SK-N-SH (cell line): ENCODE results near the gene DRC3. TPM values are rescaled to one million over a fixed set of nuclear protein-coding genes. Genes with fewer than 3 reads are reported as not detected.

ENCODE experiments used
- CTCF ChIA-PET: fragments of 300-600, 350-600 bp; formaldehyde crosslinking; extraction: SDS; loops from one replicate; lab custom pipeline; 2021; lab: Yijun Ruan, JAX
- POLR2A ChIA-PET: fragments of 350-600 bp; sonication (Branson Sonifier 250); formaldehyde crosslinking; extraction: SDS; loops from one replicate; lab custom pipeline; 2020; ENCODE audit warnings: antibody characterized with exemption, inconsistent platforms; lab: Yijun Ruan, JAX
- DNase-seq: peaks from one replicate; pipeline ENCODE4 v3.0.0; 2012
- H2AFZ ChIP-seq: fragments of 200-600 bp; sonication (generic); 2 replicates; pipeline ENCODE4 v1.8.1; 2016; ENCODE audit warnings: antibody characterized with exemption, mild to moderate bottlenecking, low read depth
- H3F3A ChIP-seq: fragments of 200-600 bp; sonication (generic); replicated peaks from 2 replicates; pipeline ENCODE3; 2016; ENCODE audit warnings: antibody characterized with exemption, mild to moderate bottlenecking; ENCODE audit not compliant: insufficient read depth
- H3K27ac ChIP-seq, 2 experiments: fragments of 200-500 bp in 1 of 2; fragments of 200-600 bp in 1 of 2; sonication (Bioruptor generic) in 1 of 2; sonication (generic), shearing (Covaris generic) in 1 of 2; 2 replicates each; pipeline versions ENCODE4 v1.5.1 to v1.6.1; 2014 to 2016; ENCODE audit warnings: low read depth in 2 of 2, inconsistent platforms in 1 of 2, low read length in 1 of 2, mild to moderate bottlenecking in 1 of 2, mixed read lengths in 1 of 2
- H3K27me3 ChIP-seq: fragments of 200-600 bp; sonication (generic), shearing (Covaris generic); 2 replicates; pipeline ENCODE4 v1.6.1; 2016; ENCODE audit warnings: mixed run types; ENCODE audit not compliant: insufficient read depth
- H3K36me3 ChIP-seq, 2 experiments: fragments of 200-500 bp in 1 of 2; fragments of 200-600 bp in 1 of 2; sonication (Bioruptor generic) in 1 of 2; sonication (generic) in 1 of 2; replicated peaks in 1 of 2; 2 replicates each; pipeline versions ENCODE3 to v1.5.1; 2014 to 2016; ENCODE audit warnings: low read length in 1 of 2, mild to moderate bottlenecking in 1 of 2; ENCODE audit not compliant: insufficient read depth in 2 of 2, control insufficient read depth in 1 of 2
- H3K4me1 ChIP-seq, 2 experiments: fragments of 200-500 bp in 1 of 2; fragments of 200-600 bp in 1 of 2; sonication (Bioruptor generic) in 1 of 2; sonication (generic), shearing (Covaris generic) in 1 of 2; 2 replicates each; pipeline versions ENCODE4 v1.5.1 to v1.6.1; 2014 to 2016; ENCODE audit warnings: low read depth in 1 of 2, low read length in 1 of 2, mixed run types in 1 of 2; ENCODE audit not compliant: insufficient read depth in 2 of 2, control insufficient read depth in 1 of 2
- H3K4me2 ChIP-seq: fragments of 200-600 bp; sonication (generic), shearing (Covaris generic); 2 replicates; pipeline ENCODE4 v1.6.1; 2017; ENCODE audit warnings: mixed run types
- H3K4me3 ChIP-seq, 2 experiments: fragments of 200-500 bp in 1 of 2; fragments of 200-600 bp in 1 of 2; sonication (Bioruptor generic) in 1 of 2; sonication (generic), shearing (Covaris generic) in 1 of 2; 2 replicates each; pipeline versions ENCODE4 v1.5.1 to v1.8.1; 2014 to 2016; ENCODE audit warnings: low read depth in 2 of 2, inconsistent platforms in 1 of 2, low read length in 1 of 2, mild to moderate bottlenecking in 1 of 2, mixed read lengths in 1 of 2, moderate library complexity in 1 of 2
- H3K79me2 ChIP-seq: fragments of 200-600 bp; sonication (generic); 2 replicates; pipeline ENCODE4 v1.8.1; 2017; ENCODE audit warnings: mild to moderate bottlenecking; ENCODE audit not compliant: insufficient read depth
- H3K9ac ChIP-seq: fragments of 200-600 bp; sonication (generic); 2 replicates; pipeline ENCODE4 v1.6.1; 2017; ENCODE audit warnings: mixed run types
- H3K9me2 ChIP-seq: fragments of 200-600 bp; sonication (generic); 2 replicates; pipeline ENCODE4 v1.6.1; 2017; ENCODE audit warnings: mixed run types
- H3K9me3 ChIP-seq: fragments of 200-600 bp; sonication (generic); 2 replicates; pipeline ENCODE4 v1.6.1; 2017; ENCODE audit warnings: mixed run types, mild to moderate bottlenecking, moderate library complexity
- H4K20me1 ChIP-seq: fragments of 200-600 bp; sonication (generic); 2 replicates; pipeline ENCODE4 v1.6.1; 2017; ENCODE audit warnings: mild to moderate bottlenecking, mixed run types; ENCODE audit not compliant: insufficient read depth
- ELF1 ChIP-seq: IDR thresholded peaks from 2 replicates; pipeline ENCODE4 v1.4.0; 2012
- EP300 ChIP-seq, 2 experiments: IDR thresholded peaks; 2 replicates each; pipeline versions ENCODE4 v1.4.0 to v1.6.1; 2012; ENCODE audit warnings: borderline replicate concordance in 1 of 2, low read depth in 1 of 2, low read length in 1 of 2
- EZH2phosphoT487 ChIP-seq: fragments of 200-600 bp; sonication (generic); IDR thresholded peaks from 2 replicates; pipeline ENCODE4 v1.6.1; 2017; ENCODE audit warnings: low read depth, mixed run types, mild to moderate bottlenecking, antibody characterized with exemption, moderate library complexity, borderline replicate concordance
- FOSL2 ChIP-seq: IDR thresholded peaks from 2 replicates; pipeline ENCODE4 v1.4.0; 2012; ENCODE audit warnings: low read depth, mild to moderate bottlenecking, moderate library complexity, borderline replicate concordance
- FOXJ3 ChIP-seq: sonication (generic); formaldehyde crosslinking; IDR thresholded peaks from 2 replicates; pipeline ENCODE4 v1.5.1; 2020; ENCODE audit warnings: mild to moderate bottlenecking, missing genetic modification reagents
- FOXM1 ChIP-seq: IDR thresholded peaks from 2 replicates; pipeline ENCODE4 v1.4.0; 2012; ENCODE audit warnings: low read depth, mild to moderate bottlenecking
- GABPA ChIP-seq: IDR thresholded peaks from 2 replicates; pipeline ENCODE4 v1.4.0; 2012; ENCODE audit warnings: low read depth, mild to moderate bottlenecking
- GATA2 ChIP-seq: sonication (generic); formaldehyde crosslinking; IDR thresholded peaks from 2 replicates; pipeline ENCODE4 v1.5.0; 2020; ENCODE audit warnings: mild to moderate bottlenecking, missing genetic modification reagents
- IRF3 ChIP-seq: fragments of 150-350 bp; IDR thresholded peaks from 2 replicates; pipeline ENCODE4 v1.6.1; 2016; ENCODE audit warnings: mild to moderate bottlenecking, low read depth, low read length
- MAX ChIP-seq: IDR thresholded peaks from 2 replicates; pipeline ENCODE4 v1.4.0; 2012; ENCODE audit warnings: low read depth
- MEF2A ChIP-seq: IDR thresholded peaks from 2 replicates; pipeline ENCODE4 v1.4.0; 2012; ENCODE audit warnings: low read depth, borderline replicate concordance
- MXI1 ChIP-seq: IDR thresholded peaks from 2 replicates; pipeline ENCODE4 v1.6.1; 2012; ENCODE audit warnings: mild to moderate bottlenecking, low read depth, low read length, improper control_type of control experiment
- NFIC ChIP-seq: IDR thresholded peaks from 2 replicates; pipeline ENCODE4 v1.4.0; 2012; ENCODE audit warnings: borderline replicate concordance
- POLR2AphosphoS5 ChIP-seq: IDR thresholded peaks from 2 replicates; pipeline ENCODE4 v1.6.1; 2012; ENCODE audit warnings: low read depth, low read length
- RAD21 ChIP-seq: IDR thresholded peaks from 2 replicates; pipeline ENCODE4 v1.6.1; 2012; ENCODE audit warnings: mild to moderate bottlenecking, low read length
- RCOR1 ChIP-seq: fragments of 150-350 bp; IDR thresholded peaks from 2 replicates; pipeline ENCODE4 v1.6.1; 2017; ENCODE audit warnings: antibody characterized with exemption, low read length
- RFX5 ChIP-seq: IDR thresholded peaks from 2 replicates; pipeline ENCODE4 v1.6.1; 2012; ENCODE audit warnings: mild to moderate bottlenecking, improper control_type of control experiment, low read length
- RXRA ChIP-seq: IDR thresholded peaks from 2 replicates; pipeline ENCODE4 v1.4.0; 2012; ENCODE audit warnings: low read depth, mild to moderate bottlenecking, borderline replicate concordance
- SIN3A ChIP-seq: IDR thresholded peaks from 2 replicates; pipeline ENCODE4 v1.6.1; 2012; ENCODE audit warnings: low read depth, mild to moderate bottlenecking, low read length, moderate library complexity, borderline replicate concordance
- SMC3 ChIP-seq: IDR thresholded peaks from 2 replicates; pipeline ENCODE4 v1.6.1; 2012; ENCODE audit warnings: low read depth, low read length, improper control_type of control experiment
- TAF1 ChIP-seq: IDR thresholded peaks from 2 replicates; pipeline ENCODE4 v1.6.1; 2012; ENCODE audit warnings: low read depth, mild to moderate bottlenecking, low read length, moderate library complexity, borderline replicate concordance
- USF2 ChIP-seq: fragments of 150-350 bp; IDR thresholded peaks from 2 replicates; pipeline ENCODE4 v1.6.1; 2017; ENCODE audit warnings: antibody characterized with exemption, low read length, low read depth, borderline replicate concordance
- YY1 ChIP-seq: IDR thresholded peaks from 2 replicates; pipeline ENCODE4 v1.4.0; 2012; ENCODE audit warnings: low read depth, mild to moderate bottlenecking
- ZBTB33 ChIP-seq: IDR thresholded peaks from 2 replicates; pipeline ENCODE4 v1.4.0; 2012; ENCODE audit warnings: low read depth, borderline replicate concordance
- WGBS: methylation state at CpG from one replicate; pipeline ENCODE4 v1.1.6; 2017; ENCODE audit warnings: low lambda C conversion rate; 5-methylcytosine and 5-hydroxymethylcytosine counted together
- polyA plus RNA-seq, 3 experiments: library from polyadenylated mRNA; depleted of rRNA; stranded (reverse); fragments of >200 nt; gene quantifications; 2 replicates each; pipeline ENCODE4 v1.2.3, GENCODE V29; 2012
- TF ChIP-seq, protein P1 (sequence below): IDR thresholded peaks from 2 replicates; pipeline ENCODE4 v1.4.0; 2012; ENCODE audit warnings: low read depth, borderline replicate concordance
- TF ChIP-seq, protein P2 (sequence below): IDR thresholded peaks from 2 replicates; pipeline ENCODE4; 2012

The DRC3 gene
- polyA plus RNA-seq (2012; rRNA removed) = 3.6 and 5.5 TPM in 2 replicates
- polyA plus RNA-seq (2012; cell fraction: cytosol; rRNA removed) = 1.9 and 2.3 TPM in 2 replicates
- 19.0 and 26.4 TPM in 2 replicates for polyA plus RNA-seq (2012; cell fraction: nucleus; rRNA removed)

- peaks cover 0 to 15% of the 10 kb centered on the region in 2 experiments; a peak in 2 of 4 replicates for H3K4me1 ChIP-seq
- WGBS = under 1% methylated on average over 45 of the region's 59 CpGs
- H3K9me2 ChIP-seq = no peaks in the 10 kb centered on the region
- ChIA-PET POLR2A (interaction anchor here (0.7 to 1.0 kb wide), 2 partner anchors 29 to 54 kb away, joined by 3 to 4 read pairs; no protein-coding TSS in a partner anchor), CTCF (interaction anchor here (0.7 to 2.6 kb wide), 5 partner anchors 13 to 63 kb away, joined by 3 to 8 read pairs (median 4); no protein-coding TSS in a partner anchor)
- peaks cover 8% of the 10 kb centered on the region for H4K20me1 ChIP-seq
- H3K4me3 ChIP-seq = peak within 1 kb of the TSS; percentile 74 to 80
- H3K9me3 ChIP-seq = no peaks in the 10 kb centered on the region
- peak within 1 kb of the TSS; percentile 34 to 74; a peak in 3 of 4 replicates for H3K27ac ChIP-seq
- no peaks in the 10 kb centered on the region for H3F3A ChIP-seq
- H3K4me2 ChIP-seq = peak within 1 kb of the TSS; percentile 89
- peak within 1 kb of the TSS; percentile 82 for H2AFZ ChIP-seq
- peak within 1 kb of the TSS; percentile 76 for H3K9ac ChIP-seq
- no peaks in the 10 kb centered on the region for H3K36me3 ChIP-seq
- no peaks in the 10 kb centered on the region for H3K27me3 ChIP-seq
- H3K79me2 ChIP-seq = peaks cover 49% of the 10 kb centered on the region
- peak; percentile 98 for DNase-seq
- no peak for TF ChIP-seq RXRA
- no peak for TF ChIP-seq EZH2phosphoT487
- TF ChIP-seq RAD21 = no peak
- no peak for TF ChIP-seq GATA2 (CRISPR knock-in tag)
- TF ChIP-seq NFIC = no peak
- no peak for TF ChIP-seq FOXM1
- TF ChIP-seq SMC3 = 0 out of 2 replicates have a peak, but pooled peaks have one; percentile 8
- peak; percentile 32; the same call in 1 of the 2 replicates for TF ChIP-seq RCOR1
- peak; percentile 94 for TF ChIP-seq SIN3A
- peak; percentile 80 for TF ChIP-seq ZBTB33
- no peak for TF ChIP-seq YY1
- no peak for TF ChIP-seq MEF2A
- peak; percentile 98 for TF ChIP-seq IRF3
- TF ChIP-seq FOSL2 = no peak
- TF ChIP-seq FOXJ3 (CRISPR knock-in tag) = no peak
- TF ChIP-seq, protein P1, sequence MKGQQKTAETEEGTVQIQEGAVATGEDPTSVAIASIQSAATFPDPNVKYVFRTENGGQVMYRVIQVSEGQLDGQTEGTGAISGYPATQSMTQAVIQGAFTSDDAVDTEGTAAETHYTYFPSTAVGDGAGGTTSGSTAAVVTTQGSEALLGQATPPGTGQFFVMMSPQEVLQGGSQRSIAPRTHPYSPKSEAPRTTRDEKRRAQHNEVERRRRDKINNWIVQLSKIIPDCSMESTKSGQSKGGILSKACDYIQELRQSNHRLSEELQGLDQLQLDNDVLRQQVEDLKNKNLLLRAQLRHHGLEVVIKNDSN = peak; percentile 94
- TF ChIP-seq RFX5 = peak; percentile 88
- TF ChIP-seq USF2 = peak; percentile 89
- TF ChIP-seq GABPA = peak; percentile 82
- TF ChIP-seq MXI1 = peak; percentile 98
- no peak; a peak in 1 of 4 replicates for TF ChIP-seq EP300 (IDR thresholded peaks at IDR 0.05; ENCODE audit: borderline replicate concordance in 1 of 2, low read depth in 1 of 2, low read length in 1 of 2)
- TF ChIP-seq, protein P2, sequence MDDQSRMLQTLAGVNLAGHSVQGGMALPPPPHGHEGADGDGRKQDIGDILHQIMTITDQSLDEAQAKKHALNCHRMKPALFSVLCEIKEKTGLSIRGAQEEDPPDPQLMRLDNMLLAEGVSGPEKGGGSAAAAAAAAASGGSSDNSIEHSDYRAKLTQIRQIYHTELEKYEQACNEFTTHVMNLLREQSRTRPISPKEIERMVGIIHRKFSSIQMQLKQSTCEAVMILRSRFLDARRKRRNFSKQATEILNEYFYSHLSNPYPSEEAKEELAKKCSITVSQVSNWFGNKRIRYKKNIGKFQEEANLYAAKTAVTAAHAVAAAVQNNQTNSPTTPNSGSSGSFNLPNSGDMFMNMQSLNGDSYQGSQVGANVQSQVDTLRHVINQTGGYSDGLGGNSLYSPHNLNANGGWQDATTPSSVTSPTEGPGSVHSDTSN = peak; percentile 100
- TF ChIP-seq ELF1 = peak; percentile 67
- no peak; the same call in 1 of the 2 replicates for TF ChIP-seq MAX
- TF ChIP-seq TAF1 = peak; percentile 61
- TF ChIP-seq POLR2AphosphoS5 = peak; percentile 67; the same call in 1 of the 2 replicates
Measured at GRCh38 chr17:17972126-17972951, at the start of gene DRC3, which contains the start of gene TOM1L2. Gene DRC3, plus strand, starts transcription at chr17:17972862. Its CDS starts 4,737 bp downstream, at chr17:17977599. Gene TOM1L2, minus strand, starts transcription at chr17:17972400. Its CDS starts 87 bp downstream, at chr17:17972313.
